AML-193 (cell line): ENCODE data around the gene CHRM4.

Experiments used
- DNase-seq, 2 experiments: peaks; one replicate each; lab custom pipeline; 2025; lab: John Stamatoyannopoulos, UW

The CHRM4 gene

DNA sequence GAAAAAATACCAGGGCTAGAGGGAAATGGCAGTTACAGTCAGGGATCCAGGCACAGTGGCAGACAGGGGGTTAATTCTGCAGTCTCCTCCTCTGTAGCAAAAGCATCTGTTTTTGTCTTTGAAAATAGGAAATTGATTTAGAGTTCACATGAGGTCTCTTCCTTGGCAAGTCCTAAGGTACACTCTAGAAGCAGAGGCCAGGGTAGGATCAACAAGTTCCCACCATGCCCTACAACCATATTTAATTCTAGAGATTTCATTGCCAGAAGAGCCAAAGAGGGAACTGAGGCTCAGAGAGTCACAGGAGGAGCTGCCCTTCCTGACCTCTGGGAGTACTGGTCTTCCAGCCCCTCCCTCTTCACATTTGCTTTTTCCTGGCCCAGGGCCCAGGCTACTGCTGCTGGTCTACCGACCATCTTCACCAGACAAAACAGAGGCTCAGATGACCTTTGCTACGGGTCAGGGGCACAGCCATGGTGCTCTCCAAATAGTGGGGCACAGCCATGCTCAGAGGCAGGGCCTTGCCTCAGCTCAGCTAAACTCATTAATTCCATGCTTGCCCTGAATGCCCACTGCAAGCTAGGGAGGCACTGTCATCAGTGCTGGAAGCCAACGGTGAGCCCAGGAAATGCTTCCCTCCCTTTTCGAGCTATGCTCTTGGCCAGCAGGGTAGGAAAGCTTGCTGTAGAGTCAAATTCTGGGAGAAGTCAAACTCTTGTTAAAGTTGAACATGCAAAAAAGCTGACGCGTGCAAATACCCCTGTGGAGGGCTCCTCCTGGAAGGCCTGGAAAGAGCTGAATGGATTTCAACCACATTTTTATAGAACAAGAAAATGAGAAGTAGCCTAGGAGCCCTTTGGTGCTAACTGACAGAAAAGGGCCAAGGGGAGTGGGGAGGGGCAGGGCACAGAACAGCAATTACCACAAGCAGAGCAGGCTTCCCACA is 11.7 kb upstream of the CHRM4 start:
- DNase-seq: no peak

DNA sequence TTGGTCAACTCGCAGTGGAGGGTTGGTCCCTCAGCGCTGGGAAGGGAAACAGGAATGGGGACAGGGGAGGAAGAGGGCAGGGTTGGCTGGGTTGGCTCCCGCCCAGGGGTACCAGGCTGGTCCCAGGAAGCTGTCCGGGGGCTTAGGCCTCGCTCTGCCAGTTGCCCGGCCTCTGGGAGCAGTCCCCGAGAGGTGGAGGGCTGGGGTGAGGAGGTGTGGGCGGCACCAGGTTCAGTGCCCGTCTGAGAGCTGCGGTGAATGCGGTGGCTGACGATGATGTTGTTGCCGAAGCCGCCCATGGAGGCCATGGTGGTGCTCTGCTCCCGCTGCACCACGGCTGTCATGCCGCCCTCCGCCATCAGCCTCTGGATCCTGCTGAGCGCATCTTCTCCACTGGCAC is 6.0 kb upstream of the CHRM4 start:
- no peak for DNase-seq

DNA sequence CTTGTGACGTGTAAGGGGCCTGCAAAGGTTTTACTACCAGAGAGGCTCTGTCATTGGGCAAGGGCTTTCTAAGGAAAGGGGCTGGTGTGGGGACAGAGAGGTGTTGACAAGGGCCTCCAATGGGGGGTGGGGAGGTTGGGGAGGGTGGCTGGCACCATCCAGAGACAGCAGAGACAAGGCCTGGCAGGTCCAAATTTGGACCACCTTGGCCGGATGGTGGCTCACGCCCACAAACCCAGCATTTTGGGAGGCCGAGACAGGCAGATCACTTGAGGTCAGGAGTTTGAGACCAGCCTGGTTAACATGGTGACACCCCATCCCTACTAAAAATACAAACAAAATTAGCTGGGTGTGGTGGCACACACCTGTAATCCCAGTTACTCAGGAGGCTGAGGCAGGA is 2.2 kb upstream of the CHRM4 start:
- no peak for DNase-seq

DNA sequence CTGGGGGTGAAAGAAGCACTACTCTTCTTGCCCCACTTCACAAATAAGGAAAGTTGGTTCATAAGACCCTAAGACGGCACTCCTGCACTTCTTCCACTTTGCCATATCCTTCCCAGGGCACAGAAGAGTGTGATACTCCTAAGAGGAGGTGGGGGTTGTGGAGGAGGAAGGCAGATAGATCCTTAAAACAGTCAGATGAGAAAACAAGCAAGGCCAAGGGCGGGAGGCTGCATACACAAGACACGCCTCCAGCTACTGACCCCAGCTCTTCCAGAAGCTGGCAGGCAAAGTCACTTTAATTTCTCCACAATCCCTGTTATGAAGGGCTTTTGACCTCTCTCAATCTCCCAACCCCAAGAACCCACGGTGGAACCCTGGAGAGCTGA is 1.6 kb upstream of the CHRM4 start:
- DNase-seq: no peak

DNA sequence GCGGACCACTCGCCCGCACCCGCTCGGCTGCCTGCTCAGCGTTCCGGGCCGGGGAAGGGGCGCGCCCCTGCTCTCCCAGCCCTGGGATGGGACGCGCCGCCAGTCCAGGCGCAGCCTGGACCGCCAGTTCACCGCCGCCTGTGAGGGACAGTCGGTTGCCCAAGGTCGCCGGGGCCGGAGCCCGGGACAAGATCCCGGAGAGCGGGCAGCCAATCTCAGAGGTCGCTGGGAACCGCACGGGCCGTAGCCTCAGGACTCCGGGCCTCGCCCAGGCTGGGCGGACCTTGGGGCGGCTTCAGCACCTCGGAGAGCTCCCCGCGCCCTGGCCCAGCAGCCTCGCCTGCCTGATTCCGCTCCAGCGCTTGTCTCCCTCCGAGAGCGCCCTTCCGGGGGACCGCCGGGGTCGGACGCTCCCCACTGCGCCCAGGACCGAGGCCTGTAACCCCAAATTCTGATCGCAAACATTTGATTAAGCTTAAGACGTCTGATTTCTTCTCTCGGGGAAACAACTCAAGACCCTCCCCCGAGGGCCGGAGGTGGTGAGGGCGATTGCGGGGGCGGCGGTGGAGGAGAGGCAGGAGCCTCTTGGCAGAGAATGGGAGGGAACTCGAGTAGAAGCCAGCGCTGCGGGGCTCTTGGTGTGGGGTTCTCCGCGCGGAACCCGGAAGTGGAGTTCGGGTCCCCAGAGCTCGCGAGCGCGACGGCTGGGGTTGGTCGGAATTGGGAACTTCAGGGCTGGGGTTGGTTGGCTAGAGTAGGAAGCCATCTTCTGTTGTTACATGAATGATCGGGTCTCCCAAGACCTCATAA is 1.1 kb upstream of the CHRM4 start:
- DNase-seq: peak in 1 of 2 experiments; percentile 36

DNA sequence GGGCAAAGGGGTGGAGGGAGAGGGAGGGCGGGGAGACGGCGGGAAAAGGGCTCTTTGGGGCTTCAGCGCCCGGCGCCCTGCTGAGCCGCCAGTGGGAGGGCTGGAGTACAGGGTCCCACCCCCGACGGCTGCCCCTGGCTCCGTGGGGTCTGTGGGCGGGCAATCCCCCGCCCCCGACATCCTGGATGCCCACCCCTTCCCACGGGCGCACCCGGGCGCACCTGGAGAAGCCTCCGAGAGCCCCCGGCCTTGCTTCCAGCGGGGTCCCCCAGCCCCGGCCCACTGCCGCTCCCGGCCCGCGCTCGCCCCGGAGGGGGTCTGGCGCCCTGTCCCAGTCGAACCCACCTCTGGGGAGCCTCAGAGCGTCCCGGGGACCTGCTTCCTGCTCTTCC is 394 bp downstream of the CHRM4 start:
- DNase-seq: no peak

DNA sequence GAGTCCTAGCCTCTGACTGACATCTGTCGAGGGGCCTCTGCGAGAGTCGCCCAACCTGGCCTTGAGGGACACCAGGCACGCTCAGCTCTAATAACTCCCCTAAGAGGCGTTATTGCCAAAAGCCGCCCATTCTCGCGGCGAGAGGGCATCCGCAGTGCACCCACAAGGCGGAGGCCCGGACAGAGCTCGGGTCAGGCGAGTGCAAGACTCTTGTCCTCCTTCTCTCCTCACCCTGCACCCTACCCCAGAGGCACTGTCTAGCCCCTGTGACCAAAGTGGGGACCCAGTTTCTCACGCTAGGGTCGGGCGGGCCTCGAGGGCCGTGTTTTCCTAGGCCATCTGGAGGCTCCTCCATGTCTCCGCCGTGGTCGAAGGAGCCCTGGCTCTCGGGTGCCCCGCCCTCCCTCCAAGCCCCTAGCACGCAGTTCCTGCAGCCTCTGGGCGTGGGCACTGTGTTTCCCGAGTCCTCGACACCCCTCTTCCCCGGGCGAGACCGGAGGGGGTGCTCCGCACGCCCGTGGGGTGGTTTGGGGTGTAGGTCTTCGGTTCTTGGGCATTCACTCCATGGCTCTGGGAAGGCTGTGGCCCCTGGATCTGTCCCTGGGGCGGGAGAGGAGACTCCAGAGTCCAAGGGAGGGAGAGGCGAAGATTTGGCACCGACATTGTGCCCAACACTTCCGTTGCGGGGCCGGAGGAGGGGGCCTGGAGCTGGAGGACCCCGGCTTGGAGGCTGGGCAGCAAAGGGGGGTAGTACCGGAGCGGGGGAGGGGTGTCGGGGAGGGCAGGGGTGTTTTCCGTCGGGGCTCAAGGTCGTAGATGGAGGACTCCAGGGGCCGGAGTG is 1.0 kb downstream of the CHRM4 start:
- DNase-seq: no peak

DNA sequence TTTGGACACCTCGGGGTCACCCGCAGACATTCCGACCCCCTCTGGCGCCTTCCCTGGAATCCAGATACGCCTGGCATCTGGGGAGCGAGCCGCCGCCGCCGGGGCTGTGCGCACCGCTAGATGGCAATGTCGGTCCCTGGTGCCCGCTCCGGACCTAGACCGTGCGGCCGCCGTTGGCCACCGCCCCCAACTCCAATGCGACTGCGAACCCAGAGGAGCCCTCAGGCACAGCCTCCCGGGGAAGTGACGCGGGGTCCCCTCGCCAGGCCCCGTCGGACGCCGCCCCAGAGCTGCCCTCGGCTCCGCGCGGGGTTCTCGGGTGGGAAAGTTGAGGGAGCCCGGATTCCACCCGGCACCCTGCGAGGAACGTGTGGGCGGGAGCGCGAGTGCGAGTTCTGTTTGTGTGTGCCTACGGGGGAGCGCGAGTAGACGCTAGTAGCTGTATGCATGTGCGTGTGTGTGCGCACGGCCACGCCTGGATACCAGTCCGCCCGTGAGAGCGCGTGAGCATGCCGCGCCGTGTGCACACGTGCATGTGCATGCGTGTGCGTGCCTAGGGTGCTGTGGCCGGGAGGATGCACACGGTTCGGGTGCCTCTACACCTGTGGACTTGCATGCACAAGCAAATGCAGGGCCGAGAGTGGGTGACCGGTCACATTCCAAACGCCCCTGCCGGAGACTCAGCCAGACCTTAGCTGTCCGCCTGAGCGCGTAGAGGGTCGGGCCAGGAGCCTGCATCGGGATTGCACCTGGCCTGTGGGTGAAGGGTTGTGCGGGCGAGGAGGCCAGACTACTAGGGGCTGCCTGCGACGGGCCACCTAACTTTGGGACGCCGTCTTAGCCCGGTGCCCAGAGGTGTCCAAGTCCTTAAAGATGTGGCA is 1.9 kb downstream of the CHRM4 start:
- DNase-seq: peak; percentile 61 to 65

DNA sequence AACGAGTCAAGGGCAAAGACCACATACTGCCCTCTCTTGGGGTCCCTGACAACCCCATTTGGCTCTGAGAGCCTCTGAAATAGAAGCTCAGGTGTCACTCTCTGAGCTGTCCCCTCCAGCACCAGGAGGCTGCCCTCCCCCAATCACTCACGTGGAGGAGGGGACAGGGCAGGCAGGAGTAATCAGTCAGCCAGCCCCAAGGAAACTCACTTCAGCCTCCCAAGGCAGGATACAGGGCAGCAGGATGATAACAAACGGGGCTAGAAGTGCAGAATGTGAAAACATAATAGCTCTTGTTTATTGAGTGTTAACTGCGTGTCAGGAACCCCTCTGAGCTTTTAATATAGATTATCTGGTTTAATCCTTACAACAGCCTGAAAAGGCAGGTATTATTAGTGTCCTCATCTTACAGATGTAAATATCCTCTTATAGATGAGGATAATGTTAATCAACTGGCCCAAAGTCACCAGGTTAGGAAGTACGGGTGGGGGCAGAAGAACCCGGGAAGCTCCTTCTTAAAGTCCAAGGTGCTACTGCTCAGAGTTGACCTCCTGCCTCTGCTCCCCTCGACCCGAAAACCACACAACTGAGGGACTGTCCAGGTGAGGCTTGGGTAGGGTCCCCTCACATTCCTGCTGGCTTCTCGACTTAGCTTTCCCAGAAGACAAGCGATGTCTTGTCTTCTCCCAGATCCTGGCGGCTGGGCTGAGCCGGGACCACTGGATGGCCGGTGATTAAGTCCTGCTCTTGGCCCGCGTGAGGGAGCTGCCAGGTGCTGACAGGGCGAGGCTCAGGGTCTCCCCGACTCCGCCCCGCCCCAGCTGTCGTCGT is 2.7 kb downstream of the CHRM4 start:
- DNase-seq: no peak

DNA sequence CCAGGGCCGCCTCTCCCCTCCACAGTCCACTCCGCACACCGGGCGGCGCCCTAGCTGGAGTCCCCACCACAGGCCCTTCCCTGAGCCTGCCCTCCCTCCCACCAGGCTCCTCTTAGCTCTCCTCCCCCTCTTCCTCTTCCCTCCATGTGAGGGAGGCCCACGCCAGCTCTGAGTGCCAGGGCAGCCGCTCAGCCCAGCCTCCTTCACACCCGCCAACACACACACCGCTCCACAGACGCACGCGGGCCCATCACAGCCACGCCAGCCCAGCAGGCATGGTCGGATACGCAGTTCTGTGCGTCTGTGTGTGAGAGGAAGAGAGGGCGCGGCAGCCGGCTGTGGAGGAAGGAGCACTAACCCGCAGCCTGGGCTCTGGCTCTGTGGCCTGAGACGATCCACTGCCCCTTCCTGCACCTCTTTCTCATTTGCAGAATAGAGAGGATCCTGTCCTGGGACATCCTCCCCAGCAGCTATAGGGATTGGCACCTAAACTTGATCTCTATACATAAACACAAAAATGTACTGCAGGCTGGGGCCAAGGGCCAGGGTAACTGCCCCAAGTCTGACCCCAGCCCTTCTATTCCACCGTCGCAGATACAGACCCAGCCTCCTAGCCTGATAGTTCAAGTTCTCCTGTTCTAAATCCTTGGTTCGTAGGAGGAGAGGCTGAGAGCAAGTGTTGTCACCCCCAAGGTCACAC is 3.5 kb downstream of the CHRM4 start:
- no peak for DNase-seq

DNA sequence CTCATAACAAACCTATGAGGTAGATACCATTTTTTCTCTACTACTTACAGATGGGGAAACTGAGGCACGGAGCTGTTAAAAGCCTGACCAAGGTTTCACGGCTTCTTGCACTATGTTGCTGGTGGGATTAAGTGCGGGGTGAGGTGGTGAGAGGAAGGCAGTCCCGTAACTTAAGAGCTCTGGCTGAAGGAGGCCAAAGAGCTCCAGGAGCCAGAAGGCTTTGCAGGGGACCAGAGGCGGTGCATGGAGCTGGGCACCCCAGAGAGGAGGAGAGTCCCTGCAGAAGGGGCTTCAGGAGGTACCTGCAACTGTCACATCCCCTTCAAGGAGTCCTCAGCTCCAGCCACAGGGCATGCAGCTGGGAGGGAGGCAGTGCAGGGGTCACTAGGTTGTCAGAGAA is 4.1 kb downstream of the CHRM4 start:
- DNase-seq: no peak

DNA sequence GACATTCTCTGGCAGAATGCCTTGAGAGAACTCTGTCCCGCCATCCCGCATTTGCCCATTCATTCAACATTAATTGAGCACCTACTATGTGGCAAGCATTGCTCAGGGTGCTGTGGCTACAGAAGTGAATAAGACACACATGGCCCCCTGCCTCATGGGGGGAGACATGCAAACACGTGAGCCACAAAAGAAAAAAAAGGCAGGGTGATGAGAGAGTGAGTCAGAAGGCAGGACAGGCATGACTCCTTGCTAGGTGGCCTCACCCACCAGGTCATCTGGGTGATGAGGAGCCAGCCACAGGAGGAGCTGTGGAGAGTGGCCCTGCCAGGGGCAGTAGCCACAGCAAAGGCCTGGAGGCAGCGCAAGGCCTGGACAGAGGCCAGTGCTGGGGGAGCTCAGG is 4.9 kb downstream of the CHRM4 start:
- no peak for DNase-seq

DNA sequence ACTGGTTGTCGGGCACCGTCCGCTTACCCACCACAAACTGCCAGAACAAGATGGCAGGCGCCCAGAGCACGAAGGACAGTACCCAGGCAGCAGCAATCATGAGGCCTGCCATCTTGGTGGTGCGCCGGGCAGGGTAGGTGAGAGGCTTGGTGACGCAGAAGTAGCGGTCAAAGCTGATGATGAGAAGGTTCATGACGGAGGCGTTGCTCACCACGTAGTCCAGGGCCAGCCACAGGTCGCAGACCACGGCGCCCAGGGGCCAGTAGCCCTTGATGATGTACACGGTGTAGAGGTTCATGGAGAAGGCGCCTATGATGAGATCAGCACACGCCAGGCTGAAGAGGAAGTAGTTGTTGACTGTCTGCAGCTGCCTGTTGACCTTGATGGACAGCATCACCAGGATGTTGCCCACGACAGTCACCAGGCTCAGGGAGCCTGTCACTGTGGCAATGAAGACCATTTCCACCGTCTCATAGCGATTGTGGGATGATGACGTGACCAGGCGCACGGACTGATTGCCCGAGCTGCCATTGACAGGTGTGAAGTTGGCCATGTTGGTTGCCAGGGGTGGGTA is 5.5 kb downstream of the CHRM4 start:
- no peak for DNase-seq

DNA sequence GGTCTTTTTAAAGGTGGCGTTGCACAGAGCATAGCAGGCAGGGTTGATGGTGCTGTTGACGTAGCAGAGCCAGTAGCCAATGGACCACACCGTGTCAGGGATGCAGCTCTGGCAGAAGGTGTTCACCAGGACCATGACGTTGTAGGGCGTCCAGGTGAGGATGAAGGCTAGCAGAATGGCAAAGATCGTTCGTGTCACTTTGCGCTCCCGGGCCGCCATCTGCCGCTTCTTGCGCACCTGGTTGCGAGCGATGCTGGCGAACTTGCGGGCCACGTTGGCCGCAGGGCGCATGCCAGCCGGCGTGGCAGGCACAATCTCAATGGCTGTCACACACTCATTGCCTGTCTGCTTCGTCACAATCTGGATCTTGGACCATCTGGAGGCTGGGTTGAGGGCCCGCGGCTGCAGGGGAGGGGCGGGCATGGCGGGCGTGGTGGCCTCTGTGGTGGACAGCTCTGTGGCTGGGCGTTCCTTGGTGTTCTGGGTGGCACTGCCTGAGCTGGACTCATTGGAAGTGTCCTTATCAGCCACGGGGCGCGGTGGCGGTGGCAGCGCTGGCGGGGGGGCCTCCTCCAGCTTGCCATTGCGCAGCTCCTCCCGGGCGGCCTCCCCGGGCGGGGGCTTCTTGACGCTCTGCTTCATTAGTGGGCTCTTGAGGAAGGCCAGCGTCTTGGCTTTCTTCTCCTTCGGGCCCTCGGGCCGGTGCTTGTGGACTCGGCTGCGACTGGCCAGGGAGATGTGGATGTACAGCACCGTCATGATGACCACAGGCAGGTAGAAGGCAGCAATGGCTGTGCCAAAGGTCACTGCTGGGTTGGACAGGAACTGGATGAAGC is 6.2 kb downstream of the CHRM4 start:
- no peak for DNase-seq

DNA sequence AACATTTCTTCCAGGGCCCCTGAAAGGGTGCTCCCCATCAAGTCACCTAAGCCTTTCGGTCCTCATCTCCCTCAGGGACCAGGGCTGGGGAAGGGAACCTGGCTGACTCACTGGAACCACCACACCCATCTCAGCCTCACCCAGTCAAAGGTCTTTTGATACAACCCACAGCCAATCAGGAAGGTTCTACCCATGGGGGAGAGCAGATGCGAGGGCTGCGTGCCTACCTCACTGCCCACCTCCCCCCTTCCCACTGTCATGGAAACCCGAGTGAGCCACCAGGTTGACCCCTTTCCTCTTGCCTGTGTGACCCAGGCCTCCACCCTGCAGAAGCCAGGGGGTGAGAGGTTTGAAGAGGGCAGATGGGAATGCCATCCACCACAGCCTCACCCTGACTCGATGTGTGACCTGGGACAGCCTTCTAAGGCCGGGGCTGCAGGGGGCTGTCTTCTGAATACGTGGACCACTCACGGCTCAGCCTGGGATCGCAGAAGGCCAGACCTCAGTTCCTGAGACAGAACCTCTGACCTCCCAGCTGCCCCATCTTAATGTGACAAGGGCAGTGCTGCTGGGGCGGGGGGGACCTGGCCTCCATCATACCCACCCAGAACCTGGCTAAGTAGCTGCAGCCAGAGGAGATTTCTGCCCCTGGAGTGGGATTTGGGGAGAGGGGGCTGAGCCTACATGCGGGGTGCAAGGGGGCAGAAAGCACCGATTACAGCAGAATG is 7.4 kb downstream of the CHRM4 start:
- no peak for DNase-seq

DNA sequence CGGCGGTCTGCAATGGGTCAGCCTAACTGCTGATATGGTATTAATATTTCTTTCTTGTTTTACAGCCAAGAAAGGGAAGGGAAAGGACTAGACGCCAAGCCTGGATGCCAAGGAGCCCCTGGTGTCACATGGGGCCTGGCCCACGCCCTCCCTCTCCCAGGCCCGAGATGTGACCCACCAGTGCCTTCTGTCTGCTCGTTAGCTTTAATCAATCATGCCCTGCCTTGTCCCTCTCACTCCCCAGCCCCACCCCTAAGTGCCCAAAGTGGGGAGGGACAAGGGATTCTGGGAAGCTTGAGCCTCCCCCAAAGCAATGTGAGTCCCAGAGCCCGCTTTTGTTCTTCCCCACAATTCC is 8.2 kb downstream of the CHRM4 start:
- DNase-seq: no peak

DNA sequence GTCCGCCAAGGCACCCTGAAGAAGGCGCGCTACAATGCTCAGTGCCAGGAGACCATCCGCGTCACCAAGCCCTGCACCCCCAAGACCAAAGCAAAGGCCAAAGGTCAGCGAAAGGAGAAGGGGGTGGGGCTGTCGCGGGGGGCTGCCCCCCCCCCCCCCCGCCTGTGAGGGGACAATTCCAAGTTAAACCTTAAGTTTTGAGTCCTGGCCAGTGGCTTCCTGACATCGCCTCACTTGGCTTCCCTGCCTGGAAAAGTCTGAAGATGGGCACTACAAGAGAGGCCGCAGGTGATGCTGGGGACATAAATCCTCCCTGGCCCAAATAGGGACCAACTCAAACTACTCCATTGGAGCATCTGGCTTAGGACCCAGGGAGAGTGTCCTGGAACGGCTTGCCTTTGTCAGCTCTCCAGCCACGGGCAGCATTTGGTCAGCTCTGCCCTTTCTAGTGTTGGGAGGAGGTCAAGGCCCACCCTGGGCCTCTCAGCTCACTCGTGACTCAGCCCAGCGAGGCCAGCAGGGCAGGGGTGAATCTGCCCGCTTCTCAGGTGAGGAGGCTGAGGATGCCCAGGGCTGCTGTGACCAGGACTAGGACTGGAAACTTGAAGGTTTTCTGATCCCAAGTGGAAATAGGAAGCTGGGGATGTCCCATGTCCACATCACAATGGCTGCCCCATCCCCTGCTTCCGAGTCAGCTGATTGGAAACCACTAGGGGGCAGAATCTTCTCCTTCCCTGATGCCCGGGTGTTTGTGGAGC is 8.8 kb downstream of the CHRM4 start:
- DNase-seq: no peak
